Measurements from ENCODE around the gene PCDHGA1.

Gene PCDHGA1

GRCh38 chr5:141515946-141516671 is 185.8 kb downstream of the PCDHGA1 start:
- DNase-seq = no peak

- no peak for DNase-seq
Observed at GRCh38 chr5:141516672-141517025, 186.3 kb downstream of the PCDHGA1 start.

GRCh38 chr5:141517312-141517711 is 187.0 kb downstream of the PCDHGA1 start:
- no peak for DNase-seq

GRCh38 chr5:141517880-141518617 is 187.7 kb downstream of the PCDHGA1 start:
- DNase-seq = no peak

- DNase-seq = no peak
Observed at GRCh38 chr5:141518618-141519015, 188.3 kb downstream of the PCDHGA1 start.

GRCh38 chr5:141519605-141520565 is 189.6 kb downstream of the PCDHGA1 start:
- no peak for DNase-seq

GRCh38 chr5:141521244-141521781 is 191.0 kb downstream of the PCDHGA1 start:
- no peak for DNase-seq

- no peak for DNase-seq
Observed at GRCh38 chr5:141522301-141522700, 192.0 kb downstream of the PCDHGA1 start.

GRCh38 chr5:141523991-141524390 is 193.7 kb downstream of the PCDHGA1 start:
- no peak for DNase-seq

- peak; percentile 35 to 47 for DNase-seq
Observed at GRCh38 chr5:141524604-141525597, 194.6 kb downstream of the PCDHGA1 start.

- DNase-seq = no peak
Observed at GRCh38 chr5:141525653-141526052, 195.3 kb downstream of the PCDHGA1 start.

- DNase-seq = no peak
Observed at GRCh38 chr5:141527426-141527825, 197.1 kb downstream of the PCDHGA1 start.

- no peak for DNase-seq
Observed at GRCh38 chr5:141528291-141528984, 198.1 kb downstream of the PCDHGA1 start.

GRCh38 chr5:141529002-141529401 is 198.7 kb downstream of the PCDHGA1 start:
- no peak for DNase-seq

GRCh38 chr5:141529873-141530272 is 199.6 kb downstream of the PCDHGA1 start:
- DNase-seq = no peak

- no peak for DNase-seq
Observed at GRCh38 chr5:141532726-141533125, 202.4 kb downstream of the PCDHGA1 start.

GRCh38 chr5:141533897-141534296 is 203.6 kb downstream of the PCDHGA1 start:
- DNase-seq = no peak

- DNase-seq = no peak
Observed at GRCh38 chr5:141534492-141535213, 204.3 kb downstream of the PCDHGA1 start.

GRCh38 chr5:141543053-141543452 is 212.7 kb downstream of the PCDHGA1 start:
- DNase-seq = no peak

- no peak for DNase-seq
Observed at GRCh38 chr5:141547488-141547887, 217.2 kb downstream of the PCDHGA1 start.
